Fibroblast of lung (primary cell): ENCODE data around the gene KIF16B.

Experiments
- EZH2 ChIP-seq: IDR thresholded peaks from 2 replicates; pipeline ENCODE4 v1.5.1; 2012; ENCODE audit warnings: low read length, control low read depth, mild to moderate bottlenecking; ENCODE audit errors: missing control alignments
- TF ChIP-seq, protein P1 (sequence below), 2 donors: IDR thresholded peaks in 1 of 2; conservative IDR thresholded peaks in 1 of 2; 1 replicate in 1 of 2; 2 replicates in 1 of 2; pipeline ENCODE4 v1.5.1; 2011 to 2012; ENCODE audit warnings: low read length in 2 of 2, control low read depth in 1 of 2, inconsistent platforms in 1 of 2, low read depth in 1 of 2, mild to moderate bottlenecking in 1 of 2

DNA sequence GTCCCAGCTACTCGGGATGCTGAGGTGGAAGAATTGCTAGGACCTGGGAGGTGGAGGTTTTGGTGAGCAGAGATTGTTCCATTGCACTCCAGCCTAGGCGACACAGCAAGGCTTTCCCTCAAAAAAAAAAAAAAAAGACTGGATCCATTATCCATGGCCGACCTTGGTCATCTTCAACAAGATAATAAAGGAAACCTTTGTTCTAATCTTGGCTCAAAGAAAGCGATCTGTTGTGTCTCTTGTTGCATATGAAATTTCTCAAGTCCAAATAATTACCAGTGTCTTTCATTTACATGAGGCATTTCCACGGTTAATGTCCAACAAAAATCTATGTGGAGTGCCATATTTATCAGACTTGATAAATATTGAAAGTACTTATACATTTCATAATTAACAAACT lies 23.7 kb upstream of the KIF16B start:
- TF ChIP-seq, protein P1, sequence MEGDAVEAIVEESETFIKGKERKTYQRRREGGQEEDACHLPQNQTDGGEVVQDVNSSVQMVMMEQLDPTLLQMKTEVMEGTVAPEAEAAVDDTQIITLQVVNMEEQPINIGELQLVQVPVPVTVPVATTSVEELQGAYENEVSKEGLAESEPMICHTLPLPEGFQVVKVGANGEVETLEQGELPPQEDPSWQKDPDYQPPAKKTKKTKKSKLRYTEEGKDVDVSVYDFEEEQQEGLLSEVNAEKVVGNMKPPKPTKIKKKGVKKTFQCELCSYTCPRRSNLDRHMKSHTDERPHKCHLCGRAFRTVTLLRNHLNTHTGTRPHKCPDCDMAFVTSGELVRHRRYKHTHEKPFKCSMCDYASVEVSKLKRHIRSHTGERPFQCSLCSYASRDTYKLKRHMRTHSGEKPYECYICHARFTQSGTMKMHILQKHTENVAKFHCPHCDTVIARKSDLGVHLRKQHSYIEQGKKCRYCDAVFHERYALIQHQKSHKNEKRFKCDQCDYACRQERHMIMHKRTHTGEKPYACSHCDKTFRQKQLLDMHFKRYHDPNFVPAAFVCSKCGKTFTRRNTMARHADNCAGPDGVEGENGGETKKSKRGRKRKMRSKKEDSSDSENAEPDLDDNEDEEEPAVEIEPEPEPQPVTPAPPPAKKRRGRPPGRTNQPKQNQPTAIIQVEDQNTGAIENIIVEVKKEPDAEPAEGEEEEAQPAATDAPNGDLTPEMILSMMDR (conservative IDR thresholded peaks at IDR 0.05 in 1 of 2, IDR thresholded peaks at IDR 0.05 in 1 of 2; ENCODE audit: low read depth in 1 of 2, low read length in 2 of 2): no peak
- TF ChIP-seq EZH2: no peak
